ENCODE results near the gene CYTL1. TPM values are rescaled to one million over a fixed set of nuclear protein-coding genes. Genes with fewer than 3 reads are reported as not detected.

The CYTL1 gene
- total RNA-seq, 1 experiment from 2014 or later = not detected

- POLR2A ChIA-PET (ENCODE audit: unreplicated experiment) = interaction anchor here (0.6 kb wide), 1 partner anchor 112 kb away, joined by 3 read pairs; no protein-coding TSS in a partner anchor
- H2AFZ ChIP-seq = no peak overlapping the region
- H4K20me1 ChIP-seq (ENCODE audit: insufficient read depth) = no peaks in the 10 kb centered on the region
- H3K4me1 ChIP-seq (replicated peaks; ENCODE audit: insufficient read depth) = no peaks in the 10 kb centered on the region
- no peaks in the 10 kb centered on the region for H3K9me2 ChIP-seq (ENCODE audit: insufficient read depth)
- CTCF ChIA-PET = no interaction called here
- H3K79me2 ChIP-seq (ENCODE audit: low read depth) = no peaks in the 10 kb centered on the region
- no TSS peak for BruUV-seq (replicated peaks)
- H3K27ac ChIP-seq = peak overlapping the region; percentile 25; the same call in 1 of the 2 replicates
- H3K36me3 ChIP-seq (ENCODE audit: low read depth) = no peaks in the 10 kb centered on the region
- H3F3A ChIP-seq (ENCODE audit: insufficient read depth, low read depth) = no peaks in the 10 kb centered on the region
- TF ChIP-seq CTCF (conservative IDR thresholded peaks at IDR 0.05) = no peak
- H3K4me2 ChIP-seq = peak overlapping the region; percentile 23; the same call in 1 of the 2 replicates
- no peak overlapping the region for H3K4me3 ChIP-seq
- DNase-seq = peak in 1 of 2 experiments; percentile 59
- no peaks in the 10 kb centered on the region for H3K27me3 ChIP-seq (ENCODE audit: insufficient read depth, low read depth)
- no peaks in the 10 kb centered on the region; the same call in 1 of the 2 replicates for H3K9me3 ChIP-seq (ENCODE audit: insufficient read depth, low read depth)
- intact Hi-C loops (cut with micrococcal nuclease; ENCODE audit: unreplicated experiment) = no loop called here
Observed at GRCh38 chr4:4984186-4984585, 35.1 kb downstream of the CYTL1 start.

DNA sequence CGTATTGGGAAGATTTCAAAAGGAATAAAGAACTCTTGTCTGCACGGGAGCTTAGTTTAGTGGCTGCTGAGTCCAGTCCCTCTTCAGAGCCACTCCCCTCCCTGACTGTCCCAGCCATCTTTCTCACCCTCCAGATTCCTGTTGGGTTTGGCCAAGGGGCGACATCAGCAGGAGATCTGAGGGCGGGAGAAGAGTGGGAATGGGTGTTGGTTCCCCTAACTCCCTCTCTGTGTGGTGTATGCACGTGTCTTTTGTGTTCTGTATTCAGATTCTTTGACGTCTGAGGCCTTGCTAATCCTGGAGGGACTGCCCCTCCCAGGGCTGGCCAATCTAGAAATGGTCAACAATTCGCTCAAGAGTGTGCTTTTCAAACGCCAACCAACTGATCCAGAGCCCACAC lies 37.4 kb downstream of the CYTL1 start:
- CTCF ChIA-PET = no interaction called here
- no peaks in the 10 kb centered on the region for H3K27me3 ChIP-seq (ENCODE audit: insufficient read depth, low read depth)
- H3K36me3 ChIP-seq (ENCODE audit: low read depth) = no peaks in the 10 kb centered on the region
- no peak for DNase-seq
- H4K20me1 ChIP-seq (ENCODE audit: insufficient read depth) = no peaks in the 10 kb centered on the region
- H3K4me1 ChIP-seq (replicated peaks; ENCODE audit: insufficient read depth) = no peaks in the 10 kb centered on the region
- intact Hi-C loops (cut with micrococcal nuclease; ENCODE audit: unreplicated experiment) = no loop called here
- no peaks in the 10 kb centered on the region for H3K79me2 ChIP-seq (ENCODE audit: low read depth)
- H3K9me2 ChIP-seq (ENCODE audit: insufficient read depth) = no peaks in the 10 kb centered on the region
- BruUV-seq (replicated peaks) = no TSS peak
- no peak overlapping the region for H2AFZ ChIP-seq
- H3K9me3 ChIP-seq (ENCODE audit: insufficient read depth, low read depth) = no peaks in the 10 kb centered on the region; the same call in 1 of the 2 replicates
- no peak overlapping the region for H3K27ac ChIP-seq
- POLR2A ChIA-PET (ENCODE audit: unreplicated experiment) = no interaction called here
- H3K4me2 ChIP-seq = no peak overlapping the region
- H3K4me3 ChIP-seq = no peak overlapping the region
- H3F3A ChIP-seq (ENCODE audit: insufficient read depth, low read depth) = no peaks in the 10 kb centered on the region
- TF ChIP-seq EZH2 (IDR thresholded peaks at IDR 0.05; ENCODE audit: low read depth) (no peak), CTCF (conservative IDR thresholded peaks at IDR 0.05) (no peak)

- intact Hi-C loops (cut with micrococcal nuclease; ENCODE audit: unreplicated experiment) = no loop called here
- H4K20me1 ChIP-seq (ENCODE audit: insufficient read depth) = no peaks in the 10 kb centered on the region
- BruUV-seq (replicated peaks) = no TSS peak
- H3K27ac ChIP-seq = no peak overlapping the region
- no peaks in the 10 kb centered on the region for H3K36me3 ChIP-seq (ENCODE audit: low read depth)
- POLR2A ChIA-PET (ENCODE audit: unreplicated experiment) = no interaction called here
- CTCF ChIA-PET = no interaction called here
- no peaks in the 10 kb centered on the region; the same call in 1 of the 2 replicates for H3K9me3 ChIP-seq (ENCODE audit: insufficient read depth, low read depth)
- no peaks in the 10 kb centered on the region for H3K79me2 ChIP-seq (ENCODE audit: low read depth)
- no peak for TF ChIP-seq EZH2 (IDR thresholded peaks at IDR 0.05; ENCODE audit: low read depth)
- no peak for TF ChIP-seq CTCF (conservative IDR thresholded peaks at IDR 0.05)
- H3F3A ChIP-seq (ENCODE audit: insufficient read depth, low read depth) = no peaks in the 10 kb centered on the region
- no peak overlapping the region for H3K4me3 ChIP-seq
- H3K9me2 ChIP-seq (ENCODE audit: insufficient read depth) = no peaks in the 10 kb centered on the region
- no peak overlapping the region for H3K4me2 ChIP-seq
- H2AFZ ChIP-seq = no peak overlapping the region
- no peaks in the 10 kb centered on the region for H3K4me1 ChIP-seq (replicated peaks; ENCODE audit: insufficient read depth)
- H3K27me3 ChIP-seq (ENCODE audit: insufficient read depth, low read depth) = no peaks in the 10 kb centered on the region
- no peak for DNase-seq
Observed at GRCh38 chr4:4981427-4981826, 37.8 kb downstream of the CYTL1 start.

Data from PC-9 (cell line).